Suppressor macrophage treated with lipopolysaccharide for 1 hour (primary cell): Measurements from ENCODE around the gene TMEM215.
A peak's percentile ranks its signal among the peaks of the same experiment; 100 is the strongest.
"Not testable (repeated sequence)": the region's sequence is repeated elsewhere in the genome, so short reads cannot be mapped to it uniquely, and the experiment has no call there.

ENCODE experiments used
- DNase-seq, 3 donors: peaks; one replicate each; pipeline ENCODE4 v3.0.0-alpha.2; 2020 to 2022

The TMEM215 gene, protein sequence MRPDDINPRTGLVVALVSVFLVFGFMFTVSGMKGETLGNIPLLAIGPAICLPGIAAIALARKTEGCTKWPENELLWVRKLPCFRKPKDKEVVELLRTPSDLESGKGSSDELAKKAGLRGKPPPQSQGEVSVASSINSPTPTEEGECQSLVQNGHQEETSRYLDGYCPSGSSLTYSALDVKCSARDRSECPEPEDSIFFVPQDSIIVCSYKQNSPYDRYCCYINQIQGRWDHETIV

DNA sequence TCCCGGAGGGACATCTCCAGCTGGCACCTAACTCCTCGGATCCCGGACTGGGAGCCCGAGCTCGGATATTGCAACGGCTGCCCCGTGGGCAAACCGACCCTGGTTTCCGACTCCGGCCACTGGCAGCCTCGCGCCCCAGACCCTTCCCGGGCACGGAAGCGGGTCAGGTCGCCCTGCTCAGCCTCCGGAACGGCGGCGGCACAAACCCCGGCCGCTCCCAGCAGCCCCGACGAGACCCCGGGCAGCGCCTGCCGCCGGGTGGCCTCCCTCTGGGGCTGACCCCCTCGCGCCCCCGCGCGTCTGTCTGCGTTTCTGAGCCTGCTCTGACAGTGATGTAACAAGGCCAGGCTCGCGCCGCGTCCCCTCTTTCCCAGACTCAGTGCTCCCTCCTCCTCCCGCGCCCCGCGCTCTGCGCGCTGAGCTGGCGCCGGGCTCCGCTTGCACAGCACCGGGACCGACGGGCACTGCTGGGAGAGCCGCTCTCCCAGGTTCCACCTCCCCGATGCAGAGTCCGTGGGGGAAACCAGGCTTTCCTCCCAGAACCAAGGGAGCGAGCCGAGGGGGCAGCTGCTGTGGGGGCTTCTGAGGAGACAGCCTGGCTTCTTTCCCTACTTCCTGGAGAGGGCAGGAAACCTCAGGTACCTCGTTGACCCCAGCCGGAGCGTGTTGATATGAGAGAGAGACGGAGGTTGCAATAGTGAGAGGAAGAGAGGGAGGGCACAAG lies at the start of gene TMEM215:
TSS of gene TMEM215 (plus strand) at position 373 of the 724 bp plus-strand sequence. CDS start 644 bp downstream, outside the sequence.
- DNase-seq = peak in 1 of 3 donors; percentile 3

DNA sequence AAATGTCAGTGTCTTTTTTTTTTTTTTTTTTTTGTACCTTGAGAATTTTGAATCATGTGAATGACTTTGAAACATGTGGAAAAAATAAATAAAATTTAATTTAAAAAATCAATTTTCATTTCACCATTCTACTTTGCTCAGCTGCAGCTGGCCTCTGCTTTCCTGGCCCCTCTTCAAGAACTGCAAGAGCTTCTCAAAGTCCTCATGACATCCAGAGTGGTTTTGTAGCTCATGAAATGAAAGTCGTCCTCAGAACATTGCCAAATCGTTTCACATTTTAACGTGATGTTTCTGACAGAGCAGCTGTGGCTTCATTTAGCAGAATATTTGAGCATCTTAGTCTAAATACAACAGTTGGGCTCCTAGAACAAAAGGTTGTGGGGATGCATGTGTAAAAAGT lies 47.9 kb upstream of the TMEM215 start:
- no peak for DNase-seq

DNA sequence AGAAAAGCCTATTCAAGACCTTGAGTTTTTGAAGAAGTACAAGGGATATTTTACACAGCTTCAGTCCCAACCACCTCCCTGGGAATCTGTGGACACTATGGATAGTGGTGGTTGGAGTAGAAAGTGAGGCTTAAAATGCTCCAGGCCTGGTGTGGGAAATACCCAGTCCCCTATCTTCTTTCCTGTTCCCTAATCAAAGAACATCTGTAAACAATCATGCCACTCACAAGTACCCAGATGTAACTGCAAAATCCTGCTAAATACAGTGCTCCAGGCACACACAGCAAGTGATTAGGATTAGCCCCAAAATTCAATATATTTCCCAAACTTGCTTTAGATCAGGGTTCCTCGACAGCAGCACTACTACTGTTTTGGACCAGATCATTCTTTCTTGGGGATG lies 46.0 kb upstream of the TMEM215 start:
- DNase-seq = no peak

DNA sequence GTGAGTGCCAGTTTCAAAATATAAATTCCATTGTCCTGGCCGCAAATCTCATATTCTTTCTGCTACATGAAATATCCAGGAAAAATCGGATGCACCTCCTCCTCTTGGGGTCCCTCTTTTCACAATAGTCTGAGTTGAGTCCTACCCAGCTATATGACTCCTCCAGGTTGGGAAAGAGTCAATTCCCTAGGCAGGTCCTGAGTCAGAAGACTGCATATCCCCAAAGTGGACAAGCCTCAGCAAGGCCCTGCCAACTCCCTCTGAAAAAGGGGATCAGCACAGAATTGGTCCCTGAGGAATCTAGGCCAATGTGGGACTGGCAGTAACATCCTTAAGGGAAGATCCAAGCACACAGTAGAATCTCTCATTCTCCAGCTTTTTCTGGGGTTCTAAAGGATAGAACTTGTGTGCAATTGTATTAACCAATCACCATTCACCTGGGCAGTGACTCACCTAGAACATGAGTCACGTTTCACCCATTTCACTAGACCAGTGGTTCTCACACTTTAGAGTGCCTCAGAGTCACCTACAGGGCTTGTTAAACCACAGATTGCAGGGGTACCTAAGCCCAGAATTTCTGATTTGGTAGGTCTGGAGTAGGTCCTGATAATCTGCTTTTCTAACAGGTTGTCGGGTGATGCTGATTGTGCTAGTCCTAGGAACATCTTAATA lies 44.7 kb upstream of the TMEM215 start:
- no peak for DNase-seq

DNA sequence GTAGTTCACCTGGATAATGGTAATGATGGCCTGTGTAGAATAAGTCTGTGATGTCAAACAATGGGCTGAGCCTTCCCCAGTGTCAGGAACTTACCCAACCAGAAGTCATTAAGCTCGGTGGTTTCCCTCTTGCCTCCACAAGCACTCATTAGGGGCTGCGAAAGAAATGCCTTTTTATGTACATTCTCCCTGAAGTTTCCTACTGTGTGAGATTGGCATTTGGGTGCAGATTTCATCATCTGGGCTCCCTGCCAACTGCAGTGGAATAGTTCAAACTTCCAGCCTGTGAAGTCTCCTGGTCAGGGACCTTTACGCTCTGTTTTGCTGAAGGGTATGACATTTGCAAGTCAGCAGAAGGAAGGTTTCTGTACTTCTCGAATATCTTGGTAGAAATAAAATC lies 41.6 kb upstream of the TMEM215 start:
- DNase-seq = no peak

DNA sequence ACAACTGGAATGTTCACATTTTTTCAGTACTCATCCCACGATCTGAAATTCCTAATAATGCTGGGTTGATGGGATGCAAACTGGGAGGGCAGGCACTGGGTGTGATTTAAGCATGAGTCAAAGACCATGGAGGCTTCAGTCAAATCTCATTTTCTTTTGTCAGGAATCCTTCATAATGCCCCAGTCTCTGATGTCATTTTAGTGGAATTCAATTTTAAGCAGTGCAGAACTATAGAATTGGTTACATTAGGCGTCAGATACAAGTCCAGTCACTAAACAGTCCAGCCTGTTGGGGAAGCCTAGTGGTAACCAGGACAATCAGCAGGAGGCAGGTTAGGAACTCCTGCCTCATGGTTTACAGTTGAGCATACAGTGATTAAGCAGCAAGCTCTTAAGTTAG lies 41.0 kb upstream of the TMEM215 start:
- DNase-seq = no peak

DNA sequence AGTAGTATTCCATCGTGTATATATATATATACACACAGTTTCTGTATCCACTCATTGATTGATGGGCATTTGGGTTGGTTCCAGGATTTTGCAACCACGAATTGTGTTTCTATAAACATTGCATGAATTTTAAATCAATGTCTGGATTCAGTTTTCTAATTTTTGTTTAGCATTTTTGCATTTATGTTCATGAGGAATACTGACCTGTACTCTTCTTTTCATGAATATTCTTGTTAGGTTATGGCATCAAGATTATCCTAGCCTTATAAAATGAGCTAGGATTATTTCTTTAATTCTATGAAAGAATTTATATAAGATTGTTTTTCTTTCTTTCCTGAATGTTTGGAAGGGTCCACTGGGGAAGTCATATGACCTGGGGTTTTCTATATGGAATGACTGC lies 35.3 kb upstream of the TMEM215 start:
- no peak for DNase-seq

DNA sequence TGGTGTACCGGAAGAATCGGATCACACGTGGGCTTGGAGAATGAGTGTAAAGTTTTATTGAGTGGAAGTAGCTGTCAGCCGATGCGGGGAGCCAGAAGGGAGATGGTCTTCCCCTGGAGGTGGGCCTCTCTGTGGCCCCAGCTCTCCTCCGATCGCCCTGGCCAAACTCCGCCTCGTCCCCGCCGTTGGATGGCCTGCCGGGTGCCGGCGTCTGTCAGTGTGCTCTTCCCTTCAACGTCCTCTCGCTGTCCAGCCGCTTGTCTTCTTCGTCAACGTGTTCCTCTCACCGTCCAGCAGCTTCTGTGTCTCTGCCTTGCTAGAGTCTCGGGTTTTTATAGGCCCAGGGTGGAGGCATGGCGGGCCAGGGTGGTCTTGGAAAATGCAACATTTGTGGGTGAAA lies 27.6 kb upstream of the TMEM215 start:
- no peak for DNase-seq

DNA sequence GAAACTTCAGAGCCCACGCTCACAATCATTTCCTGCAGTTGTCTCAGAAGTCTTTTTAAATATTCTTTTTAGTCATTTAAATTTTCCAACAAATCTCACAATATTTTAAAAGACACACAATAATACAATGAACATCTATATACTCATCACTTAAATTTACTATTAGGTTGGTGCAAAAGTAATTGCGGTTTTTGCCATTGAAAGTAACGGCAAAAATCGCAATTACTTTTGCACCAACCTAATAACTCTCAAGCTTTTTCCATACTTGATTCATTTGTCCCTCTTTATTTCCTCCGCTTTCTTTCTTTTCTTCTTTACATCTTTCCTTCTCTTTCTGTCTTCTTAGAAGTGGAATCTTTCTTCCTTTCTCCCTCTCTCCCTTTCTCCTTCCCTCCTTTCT lies 19.2 kb upstream of the TMEM215 start:
- DNase-seq = no peak

DNA sequence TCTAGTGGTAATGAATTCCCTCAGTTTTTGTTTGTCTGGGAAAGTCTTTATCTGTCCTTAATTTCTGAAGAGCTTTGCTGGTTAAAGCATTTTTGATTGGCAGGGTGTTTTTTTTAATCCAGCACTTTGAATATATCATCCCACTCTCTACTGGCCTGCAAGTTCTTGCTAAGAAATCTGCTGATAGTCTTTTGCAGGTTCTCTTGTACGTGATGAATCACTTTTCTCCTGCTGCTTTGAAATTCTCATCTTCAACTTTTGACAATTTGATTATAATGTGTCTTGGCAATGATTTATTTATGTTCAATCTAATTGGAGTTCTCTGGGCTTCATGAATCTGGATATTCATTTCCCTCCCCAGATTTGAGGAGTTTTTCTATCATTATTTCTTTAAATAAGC lies 8.1 kb upstream of the TMEM215 start:
- DNase-seq = no peak

DNA sequence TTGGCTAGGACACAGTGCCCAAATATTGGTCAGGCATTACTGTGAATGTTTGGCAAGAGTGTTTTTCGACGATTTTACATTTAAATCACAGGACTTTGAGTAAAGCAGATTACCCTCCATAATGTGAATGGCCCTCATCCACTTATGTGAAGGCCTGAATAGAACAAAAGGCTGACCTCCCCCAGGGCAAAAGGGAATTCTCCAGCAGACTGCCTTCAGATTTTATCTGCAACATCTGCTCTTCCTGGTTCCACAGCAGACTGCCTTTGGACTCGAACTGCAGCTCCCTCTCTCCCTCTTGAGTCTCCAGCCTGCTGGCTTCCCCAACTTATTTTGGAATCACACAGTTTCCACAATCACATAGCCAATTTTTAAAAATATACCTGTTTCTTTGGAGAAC lies 7.1 kb upstream of the TMEM215 start:
- no peak for DNase-seq

DNA sequence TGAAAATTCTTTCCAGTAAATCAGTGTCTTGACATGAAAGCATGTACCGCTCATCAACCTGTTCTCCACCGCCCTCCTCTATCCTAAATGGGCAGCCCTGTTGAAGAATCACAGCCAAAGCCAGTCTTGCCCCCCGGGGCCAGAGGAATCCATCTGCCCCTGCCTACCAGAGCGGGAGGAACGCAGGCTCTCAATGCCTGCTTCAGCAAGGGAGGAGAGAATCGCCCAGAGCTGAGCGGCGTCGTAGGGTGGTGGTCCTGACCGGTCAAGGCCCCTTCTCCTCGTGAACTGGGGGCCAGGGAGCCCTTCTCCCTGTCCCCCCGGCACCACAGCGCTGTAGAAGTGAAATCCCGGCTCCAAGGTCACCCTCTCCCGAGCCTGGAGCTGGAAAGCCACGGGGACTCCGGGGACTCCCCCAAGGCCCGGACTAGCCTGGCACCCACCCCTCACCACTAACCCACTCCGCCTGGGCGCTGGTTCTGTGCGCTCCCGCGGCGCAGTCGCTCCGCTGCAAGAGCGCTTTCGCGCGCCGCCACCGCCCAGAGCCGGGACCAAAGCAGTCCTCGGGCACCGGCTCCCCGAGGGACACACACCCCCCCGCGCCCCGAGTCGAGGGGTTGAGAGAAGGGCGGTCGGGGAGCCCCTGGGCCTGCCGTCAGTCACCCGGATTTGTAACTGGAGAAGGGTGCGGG lies 718 bp upstream of the TMEM215 start:
- no peak for DNase-seq

DNA sequence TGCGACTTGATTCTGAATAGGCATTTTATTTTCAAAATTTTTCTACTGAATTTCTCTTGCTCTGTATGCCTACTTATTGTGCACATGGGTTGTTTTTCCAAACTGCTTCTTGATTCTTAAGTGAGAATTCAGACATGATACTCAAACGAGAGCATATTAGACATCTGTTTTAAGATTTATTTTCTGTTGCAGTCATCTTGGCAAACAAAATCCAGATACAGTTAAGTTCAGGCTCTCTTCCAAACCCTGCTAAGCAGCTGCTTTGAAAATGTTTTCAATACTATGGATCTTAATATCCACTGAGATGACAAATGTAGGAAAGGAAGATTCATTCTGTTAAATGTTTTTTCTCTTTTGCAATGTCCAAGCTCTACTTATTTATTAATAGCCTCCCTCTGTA lies 4.5 kb downstream of the TMEM215 start:
- no peak for DNase-seq

DNA sequence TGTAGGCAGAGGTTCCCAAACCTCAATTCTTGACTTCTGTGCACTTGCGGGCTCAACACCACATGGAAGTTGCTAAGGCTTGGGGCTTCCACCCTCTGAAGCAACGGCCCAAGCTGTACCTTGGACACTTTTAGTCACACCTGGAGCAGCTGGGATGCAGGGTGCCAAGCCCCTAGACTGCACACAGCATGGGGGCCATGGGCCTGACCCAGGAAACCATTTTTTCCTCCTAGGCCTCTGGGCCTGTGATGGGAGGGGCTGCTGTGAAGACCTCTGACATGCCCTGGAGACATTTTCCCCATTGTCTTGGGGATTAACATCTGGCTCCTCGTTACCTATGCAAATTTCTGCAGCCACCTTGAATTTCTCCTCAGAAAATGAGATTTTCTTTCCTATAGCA lies 12.7 kb downstream of the TMEM215 start:
- not testable (repeated sequence) for DNase-seq

DNA sequence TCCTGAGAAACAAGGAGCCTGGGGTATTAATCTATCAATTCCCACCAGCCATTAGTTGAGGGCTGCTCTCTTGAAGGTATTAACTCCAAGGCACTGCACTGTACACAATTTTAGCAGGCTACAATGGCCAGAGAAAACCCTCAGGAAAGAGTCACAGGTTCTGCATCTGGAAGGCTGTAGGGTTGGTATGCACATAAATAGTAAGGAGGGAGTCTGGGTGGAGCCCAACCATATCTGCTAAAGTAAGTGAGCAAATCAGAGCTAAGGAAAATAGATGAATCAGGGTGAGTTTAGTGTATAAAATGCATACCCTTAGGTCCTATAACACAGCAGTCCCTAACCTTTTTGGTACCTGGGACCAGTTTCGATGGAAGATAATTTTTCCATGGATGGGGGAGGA lies 18.2 kb downstream of the TMEM215 start:
- DNase-seq = no peak

DNA sequence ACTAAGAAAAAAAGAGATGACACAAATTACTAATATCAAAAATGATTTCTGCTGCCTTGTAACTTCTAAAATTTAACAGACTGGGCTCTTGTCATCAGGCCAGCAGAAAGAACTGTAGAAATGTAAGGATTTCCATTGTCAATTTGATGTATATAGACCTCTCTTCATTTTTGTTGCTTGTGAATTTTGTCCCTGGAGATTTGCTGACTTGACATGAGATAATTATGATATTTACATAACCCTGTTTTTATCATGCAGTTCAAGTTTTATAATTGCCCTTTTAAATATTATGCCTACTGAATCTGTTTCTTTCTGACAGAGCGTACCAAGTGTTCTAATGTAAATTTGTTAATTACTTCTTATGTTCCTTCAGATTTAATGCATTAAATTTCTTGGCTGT lies 23.9 kb downstream of the TMEM215 start:
- no peak for DNase-seq

DNA sequence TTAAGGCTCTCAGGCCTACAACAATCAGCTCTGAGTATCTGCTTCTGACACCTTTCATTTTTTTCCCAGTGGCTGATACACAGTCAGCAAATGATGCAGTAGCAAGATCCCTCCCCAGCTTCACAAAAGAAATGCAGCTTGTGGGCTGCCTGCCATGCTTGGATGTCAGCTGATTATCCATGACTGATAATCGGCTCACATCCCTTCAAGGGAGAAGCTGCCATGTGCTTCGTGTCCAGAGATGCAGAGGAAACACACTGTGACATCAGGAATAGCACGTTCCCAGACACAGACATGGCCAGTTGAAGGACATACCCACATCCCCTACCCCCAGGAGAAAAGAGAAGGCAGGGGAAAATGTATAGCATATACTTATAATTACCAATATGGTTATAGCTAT lies 27.9 kb downstream of the TMEM215 start:
- no peak for DNase-seq

DNA sequence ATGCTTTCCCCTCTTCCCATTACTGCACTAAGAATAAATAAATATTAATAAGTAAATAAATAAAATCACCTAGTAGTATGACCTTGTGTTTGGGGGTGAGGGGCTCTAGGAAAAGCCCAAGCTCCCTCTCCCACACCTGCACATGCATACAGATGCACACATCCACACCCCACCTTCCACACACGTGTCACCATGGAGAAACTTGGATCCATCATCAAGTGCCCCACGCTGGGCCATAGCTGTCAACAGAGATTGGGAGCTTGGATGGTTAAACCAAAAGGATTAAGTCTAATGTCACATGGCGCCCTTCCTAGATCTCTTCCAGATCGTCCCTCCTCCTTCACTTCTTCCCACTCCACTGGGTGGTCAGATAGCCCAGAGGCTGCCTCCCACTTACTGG lies 37.0 kb downstream of the TMEM215 start:
- no peak for DNase-seq

DNA sequence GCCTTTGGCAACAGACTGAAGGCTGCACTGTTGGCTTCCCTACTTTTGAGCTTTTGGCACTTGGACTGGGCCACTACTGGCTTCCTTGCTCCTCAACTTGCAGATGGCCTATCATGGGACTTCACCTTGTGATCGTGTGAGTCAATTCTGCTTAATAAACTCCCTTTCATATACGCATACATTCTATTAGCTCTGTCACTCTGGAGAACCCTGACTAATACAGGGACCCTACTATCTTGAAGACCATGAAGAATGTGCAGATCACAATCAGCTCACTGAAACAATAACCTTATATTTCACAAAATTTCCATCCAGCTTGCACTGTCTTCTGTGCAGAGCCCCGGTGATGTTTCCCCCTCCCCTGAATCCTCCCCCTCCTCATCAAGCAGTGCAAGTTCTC lies 39.8 kb downstream of the TMEM215 start:
- no peak for DNase-seq

DNA sequence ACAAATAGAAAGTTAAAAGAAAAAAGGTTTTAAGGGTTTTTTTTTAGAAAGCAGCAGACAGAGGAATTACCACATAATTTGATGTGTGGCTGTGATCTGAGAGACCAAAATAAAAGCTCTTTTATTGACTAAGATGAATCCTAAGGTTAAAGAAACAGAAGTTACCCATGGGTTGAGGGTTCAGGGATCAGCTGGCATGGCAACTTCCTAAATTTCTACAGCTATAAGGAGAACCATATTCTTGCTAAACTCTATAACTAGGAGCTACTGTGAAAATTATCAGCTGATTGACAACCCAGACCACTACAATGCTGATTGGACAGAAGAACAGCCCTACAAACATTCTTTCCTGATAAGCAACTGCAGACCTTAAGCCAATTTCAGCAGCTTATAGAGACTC lies 40.2 kb downstream of the TMEM215 start:
- DNase-seq = no peak

DNA sequence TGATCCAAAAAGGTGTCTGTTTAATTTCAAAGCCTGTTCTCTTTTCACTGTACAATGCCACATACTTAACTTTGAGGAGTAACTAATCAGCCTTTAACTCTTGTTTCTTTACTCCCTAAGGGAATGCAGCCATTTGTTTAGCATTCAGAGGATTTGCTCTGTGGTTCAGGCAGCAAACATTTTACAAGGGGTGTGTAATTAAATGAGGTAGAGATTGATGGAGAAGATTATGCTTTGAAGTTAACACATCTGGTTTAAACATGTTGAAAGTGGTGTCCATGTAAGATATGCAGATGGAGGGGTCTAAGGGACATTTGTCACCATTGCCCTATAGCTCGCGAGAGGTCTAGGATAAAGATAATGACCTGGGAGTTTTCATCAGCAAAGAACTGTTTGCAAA lies 41.9 kb downstream of the TMEM215 start:
- no peak for DNase-seq

DNA sequence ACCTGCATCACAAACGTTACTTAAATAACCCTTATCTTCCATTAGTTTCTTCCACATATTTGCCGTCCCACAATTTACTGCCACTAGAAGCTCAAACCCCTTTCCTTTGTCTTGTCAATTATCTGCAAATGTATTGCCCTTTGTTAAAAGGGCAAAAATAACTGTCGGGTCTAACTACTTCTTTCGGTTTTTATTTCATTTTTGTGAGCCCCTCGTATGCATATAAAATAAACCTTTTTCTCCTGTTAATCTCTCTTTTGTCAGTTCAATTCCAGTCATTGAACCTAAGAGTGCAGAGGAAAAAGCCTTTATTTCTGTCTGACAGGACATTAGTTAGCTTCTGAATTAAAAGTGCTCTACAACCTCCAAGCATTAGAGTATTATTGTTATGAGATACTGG lies 45.5 kb downstream of the TMEM215 start:
- DNase-seq = no peak

DNA sequence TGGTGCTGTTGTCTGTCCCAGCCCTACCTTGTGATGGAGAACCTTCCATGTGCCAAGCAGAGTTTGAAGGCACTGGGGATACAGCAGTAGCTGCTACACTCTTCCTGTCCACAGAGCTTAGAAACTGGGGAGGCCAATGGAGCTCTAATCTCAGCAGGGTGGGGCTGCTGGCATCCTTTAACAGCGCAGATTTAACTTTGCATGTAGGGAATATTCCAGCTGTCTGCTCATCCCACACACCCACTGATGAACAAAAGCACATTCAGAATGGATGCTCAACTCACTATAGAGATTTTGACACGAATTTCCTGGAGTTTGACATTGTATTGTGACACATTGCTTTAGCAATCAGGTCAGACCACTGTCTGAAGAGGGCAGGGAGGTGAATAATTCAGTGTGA lies 49.0 kb downstream of the TMEM215 start:
- DNase-seq = no peak
